ENCODE results near the gene WNT2.

Gene WNT2

GRCh38 chr7:117332031-117332430, 9.2 kb upstream of the WNT2 start:
- Histone ChIP-seq H3K4me2 (ENCODE audit: low read length) (no peak overlapping the region), H3K9ac (ENCODE audit: low read depth, low read length) (no peak overlapping the region), H3K4me1 (ENCODE audit: control insufficient read depth, insufficient read depth, low read length) (no peaks in the 10 kb centered on the region), H3K9me3 (replicated peaks; ENCODE audit: low read length) (no peaks in the 10 kb centered on the region), H3K36me3 (ENCODE audit: insufficient read depth, low read length) (no peaks in the 10 kb centered on the region), H3K27me3 (ENCODE audit: control insufficient read depth, insufficient read depth, low read length) (peaks cover 4% of the 10 kb centered on the region), H3K4me3 (ENCODE audit: low read length) (no peak overlapping the region)

- H3K4me3 ChIP-seq (ENCODE audit: low read length) = no peak overlapping the region
- no peak overlapping the region for H3K4me2 ChIP-seq (ENCODE audit: low read length)
These were observed 3.0 kb upstream of the WNT2 start for GRCh38 chr7:117325836-117326235.

GRCh38 chr7:117324960-117325359, 2.1 kb upstream of the WNT2 start:
- Histone ChIP-seq H3K9ac (ENCODE audit: low read depth, low read length) (no peak overlapping the region), H3K27me3 (ENCODE audit: control insufficient read depth, insufficient read depth, low read length) (peaks cover 53% of the 10 kb centered on the region), H3K4me3 (ENCODE audit: low read length) (peak overlapping the region; percentile 71)

More at GRCh38 chr7:117325836-117326235, 3.0 kb upstream of the WNT2 start:
- Histone ChIP-seq H3K4me1 (ENCODE audit: control insufficient read depth, insufficient read depth, low read length) (peaks cover 24% of the 10 kb centered on the region), H3K9me3 (replicated peaks; ENCODE audit: low read length) (no peaks in the 10 kb centered on the region), H3K27me3 (ENCODE audit: control insufficient read depth, insufficient read depth, low read length) (peaks cover 44% of the 10 kb centered on the region), H3K36me3 (ENCODE audit: insufficient read depth, low read length) (no peaks in the 10 kb centered on the region), H3K9ac (ENCODE audit: low read depth, low read length) (no peak overlapping the region)

GRCh38 chr7:117323851-117324711, 1.2 kb upstream of the WNT2 start:
- Histone ChIP-seq H3K36me3 (ENCODE audit: insufficient read depth, low read length) (no peaks in the 10 kb centered on the region), H3K4me3 (ENCODE audit: low read length) (peak overlapping the region; percentile 71), H3K9ac (ENCODE audit: low read depth, low read length) (peak overlapping the region; percentile 32), H3K4me1 (ENCODE audit: control insufficient read depth, insufficient read depth, low read length) (peaks cover 24% of the 10 kb centered on the region), H3K4me2 (ENCODE audit: low read length) (peak overlapping the region; percentile 97), H3K27me3 (ENCODE audit: control insufficient read depth, insufficient read depth, low read length) (peaks cover 56% of the 10 kb centered on the region), H3K9me3 (replicated peaks; ENCODE audit: low read length) (no peaks in the 10 kb centered on the region)

More at GRCh38 chr7:117324960-117325359, 2.1 kb upstream of the WNT2 start:
- Histone ChIP-seq H3K4me1 (ENCODE audit: control insufficient read depth, insufficient read depth, low read length) (peaks cover 24% of the 10 kb centered on the region), H3K36me3 (ENCODE audit: insufficient read depth, low read length) (no peaks in the 10 kb centered on the region), H3K4me2 (ENCODE audit: low read length) (peak overlapping the region; percentile 97), H3K9me3 (replicated peaks; ENCODE audit: low read length) (no peaks in the 10 kb centered on the region)

- Histone ChIP-seq H3K9me3 (replicated peaks; ENCODE audit: low read length) (no peaks in the 10 kb centered on the region), H3K4me3 (ENCODE audit: low read length) (peak overlapping the region; percentile 71), H3K27me3 (ENCODE audit: control insufficient read depth, insufficient read depth, low read length) (peaks cover 61% of the 10 kb centered on the region), H3K9ac (ENCODE audit: low read depth, low read length) (no peak overlapping the region), H3K4me1 (ENCODE audit: control insufficient read depth, insufficient read depth, low read length) (peaks cover 24% of the 10 kb centered on the region), H3K36me3 (ENCODE audit: insufficient read depth, low read length) (no peaks in the 10 kb centered on the region), H3K4me2 (ENCODE audit: low read length) (peak overlapping the region; percentile 97)
These were observed 520 bp upstream of the WNT2 start for GRCh38 chr7:117323305-117323850.

- no peaks in the 10 kb centered on the region for H3K36me3 ChIP-seq (ENCODE audit: insufficient read depth, low read length)
- H3K27me3 ChIP-seq (ENCODE audit: control insufficient read depth, insufficient read depth, low read length) = peaks cover 63% of the 10 kb centered on the region
- peaks cover 24% of the 10 kb centered on the region for H3K4me1 ChIP-seq (ENCODE audit: control insufficient read depth, insufficient read depth, low read length)
- no peak overlapping the region for H3K4me3 ChIP-seq (ENCODE audit: low read length)
- H3K4me2 ChIP-seq (ENCODE audit: low read length) = no peak overlapping the region
- H3K9ac ChIP-seq (ENCODE audit: low read depth, low read length) = no peak overlapping the region
- no peaks in the 10 kb centered on the region for H3K9me3 ChIP-seq (replicated peaks; ENCODE audit: low read length)
These were observed 2.3 kb downstream of the WNT2 start for GRCh38 chr7:117320523-117320922.

- Histone ChIP-seq H3K36me3 (ENCODE audit: insufficient read depth, low read length) (no peaks in the 10 kb centered on the region), H3K4me2 (ENCODE audit: low read length) (no peak overlapping the region), H3K9ac (ENCODE audit: low read depth, low read length) (no peak overlapping the region), H3K9me3 (replicated peaks; ENCODE audit: low read length) (no peaks in the 10 kb centered on the region), H3K4me1 (ENCODE audit: control insufficient read depth, insufficient read depth, low read length) (peaks cover 17% of the 10 kb centered on the region), H3K4me3 (ENCODE audit: low read length) (no peak overlapping the region), H3K27me3 (ENCODE audit: control insufficient read depth, insufficient read depth, low read length) (peaks cover 55% of the 10 kb centered on the region)
These were observed 3.7 kb downstream of the WNT2 start for GRCh38 chr7:117319181-117319580.

- Histone ChIP-seq H3K4me2 (ENCODE audit: low read length) (no peak overlapping the region), H3K4me3 (ENCODE audit: low read length) (no peak overlapping the region), H3K36me3 (ENCODE audit: insufficient read depth, low read length) (no peaks in the 10 kb centered on the region), H3K27me3 (ENCODE audit: control insufficient read depth, insufficient read depth, low read length) (peaks cover 9% of the 10 kb centered on the region), H3K4me1 (ENCODE audit: control insufficient read depth, insufficient read depth, low read length) (no peaks in the 10 kb centered on the region), H3K9me3 (replicated peaks; ENCODE audit: low read length) (no peaks in the 10 kb centered on the region), H3K9ac (ENCODE audit: low read depth, low read length) (no peak overlapping the region)
These were observed 9.3 kb downstream of the WNT2 start for GRCh38 chr7:117313582-117313981.

GRCh38 chr7:117312593-117313580, 10.0 kb downstream of the WNT2 start:
- Histone ChIP-seq H3K9me3 (replicated peaks; ENCODE audit: low read length) (no peaks in the 10 kb centered on the region), H3K27me3 (ENCODE audit: control insufficient read depth, insufficient read depth, low read length) (peaks cover 6% of the 10 kb centered on the region), H3K4me1 (ENCODE audit: control insufficient read depth, insufficient read depth, low read length) (no peaks in the 10 kb centered on the region), H3K9ac (ENCODE audit: low read depth, low read length) (no peak overlapping the region), H3K4me2 (ENCODE audit: low read length) (no peak overlapping the region), H3K36me3 (ENCODE audit: insufficient read depth, low read length) (no peaks in the 10 kb centered on the region), H3K4me3 (ENCODE audit: low read length) (no peak overlapping the region)

GRCh38 chr7:117308891-117309290, 14.0 kb downstream of the WNT2 start:
- H3K4me2 ChIP-seq (ENCODE audit: low read length) = no peak overlapping the region
- H3K4me1 ChIP-seq (ENCODE audit: control insufficient read depth, insufficient read depth, low read length) = no peaks in the 10 kb centered on the region
- H3K9ac ChIP-seq (ENCODE audit: low read depth, low read length) = no peak overlapping the region
- H3K36me3 ChIP-seq (ENCODE audit: insufficient read depth, low read length) = no peaks in the 10 kb centered on the region
- peaks cover 6% of the 10 kb centered on the region for H3K27me3 ChIP-seq (ENCODE audit: control insufficient read depth, insufficient read depth, low read length)
- H3K9me3 ChIP-seq (replicated peaks; ENCODE audit: low read length) = no peaks in the 10 kb centered on the region
- H3K4me3 ChIP-seq (ENCODE audit: low read length) = no peak overlapping the region

GRCh38 chr7:117302396-117302795, 20.5 kb downstream of the WNT2 start:
- H3K4me1 ChIP-seq (ENCODE audit: control insufficient read depth, insufficient read depth, low read length) = no peaks in the 10 kb centered on the region
- H3K4me3 ChIP-seq (ENCODE audit: low read length) = no peak overlapping the region
- peaks cover 11% of the 10 kb centered on the region for H3K27me3 ChIP-seq (ENCODE audit: control insufficient read depth, insufficient read depth, low read length)
- H3K9me3 ChIP-seq (replicated peaks; ENCODE audit: low read length) = no peaks in the 10 kb centered on the region
- H3K4me2 ChIP-seq (ENCODE audit: low read length) = no peak overlapping the region
- H3K9ac ChIP-seq (ENCODE audit: low read depth, low read length) = no peak overlapping the region
- no peaks in the 10 kb centered on the region for H3K36me3 ChIP-seq (ENCODE audit: insufficient read depth, low read length)

All from skeletal muscle satellite cell (primary cell).